ENCODE results near the gene ERVH48-1.

GRCh38 chr21:42923553-42924432 lies 1.6 kb downstream of the ERVH48-1 start:
- no peak for TF ChIP-seq POLR2A (IDR thresholded peaks at IDR 0.05; ENCODE audit: low read depth, low read length)
- peak; percentile 76 to 77 for TF ChIP-seq CTCF (IDR thresholded peaks at IDR 0.05; ENCODE audit: extremely low read depth in 1 of 2, insufficient read depth in 1 of 2, low read depth in 1 of 2, low read length in 2 of 2)
- no peak for TF ChIP-seq EZH2 (IDR thresholded peaks at IDR 0.05; ENCODE audit: borderline replicate concordance, low read depth, low read length, severe bottlenecking)
- no peak for TF ChIP-seq POLR2AphosphoS5 (IDR thresholded peaks at IDR 0.05; ENCODE audit: insufficient read depth, low read depth, low read length)
- no peak for TF ChIP-seq MAX (IDR thresholded peaks at IDR 0.05; ENCODE audit: insufficient read depth, insufficient read length)
- TF ChIP-seq FOS (IDR thresholded peaks at IDR 0.05; ENCODE audit: borderline replicate concordance, insufficient read depth, low read length), result no peak
